Measurements from ENCODE around the gene SORCS2. TPM values are rescaled to one million over a fixed set of nuclear protein-coding genes. Genes with fewer than 3 reads are reported as not detected.

SORCS2 gene
- total and polyA plus RNA-seq, 2 donors (not counting 1 experiment from before 2014, with no cell fraction given), result not detected

GRCh38 chr4:7286798-7287197 is 94.5 kb downstream of the SORCS2 start:
- Histone ChIP-seq H4K20me1 (ENCODE audit: control insufficient read depth, insufficient read depth, low read length, poor library complexity, severe bottlenecking) (no peaks in the 10 kb centered on the region), H3K4me1 (ENCODE audit: control insufficient read depth in 2 of 2, insufficient read depth in 2 of 2, low read length in 2 of 2) (no peaks in the 10 kb centered on the region), H3K9ac (ENCODE audit: low read length) (no peak overlapping the region), H3K36me3 (replicated peaks in 1 of 2; ENCODE audit: control extremely low read depth in 1 of 2, control insufficient read depth in 1 of 2, extremely low read depth in 1 of 2, insufficient read depth in 2 of 2, low read length in 1 of 2) (no peaks in the 10 kb centered on the region), H3K4me3 (ENCODE audit: control extremely low read depth in 1 of 5, extremely low read depth in 1 of 5, insufficient read depth in 1 of 5, low read depth in 2 of 5, low read length in 4 of 5) (no peak overlapping the region), H3K27ac (ENCODE audit: low read length in 2 of 2) (no peak overlapping the region), H3K27me3 (replicated peaks in 1 of 4; ENCODE audit: control extremely low read depth in 1 of 4, control insufficient read depth in 3 of 4, insufficient read depth in 4 of 4, low read length in 3 of 4) (no peaks in the 10 kb centered on the region), H3K79me2 (ENCODE audit: control insufficient read depth, insufficient read depth, low read length) (no peaks in the 10 kb centered on the region), H2AFZ (ENCODE audit: insufficient read depth, low read depth, low read length, poor library complexity, severe bottlenecking) (no peak overlapping the region), H3K4me2 (replicated peaks; ENCODE audit: low read depth, low read length, poor library complexity, severe bottlenecking) (no peak overlapping the region), H3K9me3 (ENCODE audit: control extremely low read depth in 1 of 3, control insufficient read depth in 2 of 3, insufficient read depth in 1 of 3, low read length in 2 of 3) (peaks cover 0 to 11% (median 0%) of the 10 kb centered on the region in 3 donors)
- DNase-seq (no peak), ATAC-seq (ENCODE audit: low read depth) (no peak)
- Mint-ChIP-seq H3K4me3 (no peak overlapping the region), H3K4me1 (no peaks in the 10 kb centered on the region), H3K27me3 (peaks cover 3% of the 10 kb centered on the region), H3K9me3 (ENCODE audit: insufficient read depth) (no peaks in the 10 kb centered on the region), H3K27ac (no peak overlapping the region)
- ChIA-PET POLR2A (no interaction called here), CTCF (no interaction called here)
- 82% methylated on average over 7 of the region's 7 CpGs for WGBS (ENCODE audit: insufficient coverage)
- intact Hi-C loops (cut with micrococcal nuclease), result no loop called here
- no peak for TF ChIP-seq EZH2 (IDR thresholded peaks at IDR 0.05; ENCODE audit: borderline replicate concordance, insufficient read depth, low read depth, low read length, poor library complexity, severe bottlenecking)
- TF ChIP-seq CTCF (IDR thresholded peaks at IDR 0.05), result no peak

- ChIA-PET POLR2A (no interaction called here), CTCF (no interaction called here)
- intact Hi-C loops (cut with micrococcal nuclease), result no loop called here
- no peak overlapping the region for H3K4me3 Mint-ChIP-seq
- H3K4me2 ChIP-seq (replicated peaks; ENCODE audit: low read depth, low read length, poor library complexity, severe bottlenecking), result no peak overlapping the region
- no peaks in the 10 kb centered on the region for H3K9me3 Mint-ChIP-seq (ENCODE audit: insufficient read depth)
- no peaks in the 10 kb centered on the region for H4K20me1 ChIP-seq (ENCODE audit: control insufficient read depth, insufficient read depth, low read length, poor library complexity, severe bottlenecking)
- H3K79me2 ChIP-seq (ENCODE audit: control insufficient read depth, insufficient read depth, low read length), result no peaks in the 10 kb centered on the region
- no peak overlapping the region for H3K27ac Mint-ChIP-seq
- H3K36me3 ChIP-seq (replicated peaks in 1 of 2; ENCODE audit: control extremely low read depth in 1 of 2, control insufficient read depth in 1 of 2, extremely low read depth in 1 of 2, insufficient read depth in 2 of 2, low read length in 1 of 2), result no peaks in the 10 kb centered on the region
- no peaks in the 10 kb centered on the region for H3K4me1 Mint-ChIP-seq
- ATAC-seq (ENCODE audit: low read depth), result no peak
- H3K9ac ChIP-seq (ENCODE audit: low read length), result no peak overlapping the region
- H3K27me3 ChIP-seq (replicated peaks in 1 of 4; ENCODE audit: control extremely low read depth in 1 of 4, control insufficient read depth in 3 of 4, insufficient read depth in 4 of 4, low read length in 3 of 4), result no peaks in the 10 kb centered on the region
- DNase-seq, result no peak
- TF ChIP-seq CTCF (IDR thresholded peaks at IDR 0.05) (no peak), EZH2 (IDR thresholded peaks at IDR 0.05; ENCODE audit: borderline replicate concordance, insufficient read depth, low read depth, low read length, poor library complexity, severe bottlenecking) (no peak)
- 76% methylated on average over 20 of the region's 20 CpGs for WGBS (ENCODE audit: insufficient coverage)
- H3K9me3 ChIP-seq (ENCODE audit: control extremely low read depth in 1 of 3, control insufficient read depth in 2 of 3, insufficient read depth in 1 of 3, low read length in 2 of 3), result peaks cover 0 to 15% (median 0%) of the 10 kb centered on the region in 3 donors
- no peak overlapping the region for H3K4me3 ChIP-seq (ENCODE audit: control extremely low read depth in 1 of 5, extremely low read depth in 1 of 5, insufficient read depth in 1 of 5, low read depth in 2 of 5, low read length in 4 of 5)
- H3K27ac ChIP-seq (ENCODE audit: low read length in 2 of 2), result no peak overlapping the region
- H3K27me3 Mint-ChIP-seq, result peaks cover 3% of the 10 kb centered on the region
- H2AFZ ChIP-seq (ENCODE audit: insufficient read depth, low read depth, low read length, poor library complexity, severe bottlenecking), result no peak overlapping the region
- no peaks in the 10 kb centered on the region for H3K4me1 ChIP-seq (ENCODE audit: control insufficient read depth in 2 of 2, insufficient read depth in 2 of 2, low read length in 2 of 2)
Observed at GRCh38 chr4:7287274-7287917, 95.1 kb downstream of the SORCS2 start.
